ENCODE results near the gene CNOT10. TPM values are rescaled to one million over a fixed set of nuclear protein-coding genes. Genes with fewer than 3 reads are reported as not detected.
"Not testable (repeated sequence)": the region's sequence is repeated elsewhere in the genome, so short reads cannot be mapped to it uniquely, and the experiment has no call there.

CNOT10 gene
- total RNA-seq, 1 donor from 2014 or later, result 30.3 TPM

- Histone ChIP-seq H3K27ac (ENCODE audit: low read depth, low read length) (no peak overlapping the region), H3K9ac (ENCODE audit: low read depth in 1 of 3, low read length in 3 of 3) (no peak overlapping the region), H3K27me3 (ENCODE audit: control insufficient read depth in 3 of 3, insufficient read depth in 3 of 3, low read length in 3 of 3) (peaks cover 0 to 1% (median 0%) of the 10 kb centered on the region in 3 donors), H3K36me3 (ENCODE audit: control insufficient read depth in 3 of 3, insufficient read depth in 3 of 3, low read length in 3 of 3) (no peaks in the 10 kb centered on the region), H3K4me3 (ENCODE audit: low read length in 3 of 3) (no peak overlapping the region), H3K9me3 (ENCODE audit: control insufficient read depth in 3 of 3, low read length in 3 of 3) (no peaks in the 10 kb centered on the region), H3K4me1 (ENCODE audit: control insufficient read depth in 3 of 3, insufficient read depth in 3 of 3, low read length in 3 of 3) (no peaks in the 10 kb centered on the region)
These were observed 22.3 kb upstream of the CNOT10 start for GRCh38 chr3:32662647-32663046.

GRCh38 chr3:32664630-32665075 lies 20.3 kb upstream of the CNOT10 start:
- not testable (repeated sequence) for H3K27ac ChIP-seq (ENCODE audit: low read depth, low read length); H3K4me3 ChIP-seq (ENCODE audit: low read length in 3 of 3); H3K9ac ChIP-seq (ENCODE audit: low read depth in 1 of 3, low read length in 3 of 3); H3K9me3 ChIP-seq (ENCODE audit: control insufficient read depth in 3 of 3, low read length in 3 of 3); H3K36me3 ChIP-seq (ENCODE audit: control insufficient read depth in 3 of 3, insufficient read depth in 3 of 3, low read length in 3 of 3); H3K4me1 ChIP-seq (ENCODE audit: control insufficient read depth in 3 of 3, insufficient read depth in 3 of 3, low read length in 3 of 3); H3K27me3 ChIP-seq (ENCODE audit: control insufficient read depth in 3 of 3, insufficient read depth in 3 of 3, low read length in 3 of 3)

- Histone ChIP-seq H3K4me1 (ENCODE audit: control insufficient read depth in 3 of 3, insufficient read depth in 3 of 3, low read length in 3 of 3) (no peaks in the 10 kb centered on the region), H3K9ac (ENCODE audit: low read depth in 1 of 3, low read length in 3 of 3) (no peak overlapping the region), H3K27me3 (ENCODE audit: control insufficient read depth in 3 of 3, insufficient read depth in 3 of 3, low read length in 3 of 3) (no peaks in the 10 kb centered on the region), H3K27ac (ENCODE audit: low read depth, low read length) (no peak overlapping the region), H3K4me3 (ENCODE audit: low read length in 3 of 3) (no peak overlapping the region), H3K9me3 (ENCODE audit: control insufficient read depth in 3 of 3, low read length in 3 of 3) (no peaks in the 10 kb centered on the region), H3K36me3 (ENCODE audit: control insufficient read depth in 3 of 3, insufficient read depth in 3 of 3, low read length in 3 of 3) (no peaks in the 10 kb centered on the region)
These were observed 17.9 kb upstream of the CNOT10 start for GRCh38 chr3:32667072-32667582.

GRCh38 chr3:32669226-32669625 lies 15.8 kb upstream of the CNOT10 start:
- not testable (repeated sequence) for H3K4me3 ChIP-seq (ENCODE audit: low read length in 3 of 3); H3K9ac ChIP-seq (ENCODE audit: low read depth in 1 of 3, low read length in 3 of 3)

GRCh38 chr3:32673730-32674129 lies 11.3 kb upstream of the CNOT10 start:
- H3K9me3 ChIP-seq (ENCODE audit: control insufficient read depth in 3 of 3, low read length in 3 of 3); H3K4me3 ChIP-seq (ENCODE audit: low read length in 3 of 3); H3K27ac ChIP-seq (ENCODE audit: low read depth, low read length); H3K9ac ChIP-seq (ENCODE audit: low read depth in 1 of 3, low read length in 3 of 3); H3K27me3 ChIP-seq (ENCODE audit: control insufficient read depth in 3 of 3, insufficient read depth in 3 of 3, low read length in 3 of 3); H3K36me3 ChIP-seq (ENCODE audit: control insufficient read depth in 3 of 3, insufficient read depth in 3 of 3, low read length in 3 of 3); H3K4me1 ChIP-seq (ENCODE audit: control insufficient read depth in 3 of 3, insufficient read depth in 3 of 3, low read length in 3 of 3): not testable (repeated sequence)

More at GRCh38 chr3:32669226-32669625, 15.8 kb upstream of the CNOT10 start:
- not testable (repeated sequence) for H3K36me3 ChIP-seq (ENCODE audit: control insufficient read depth in 3 of 3, insufficient read depth in 3 of 3, low read length in 3 of 3); H3K9me3 ChIP-seq (ENCODE audit: control insufficient read depth in 3 of 3, low read length in 3 of 3); H3K4me1 ChIP-seq (ENCODE audit: control insufficient read depth in 3 of 3, insufficient read depth in 3 of 3, low read length in 3 of 3); H3K27ac ChIP-seq (ENCODE audit: low read depth, low read length); H3K27me3 ChIP-seq (ENCODE audit: control insufficient read depth in 3 of 3, insufficient read depth in 3 of 3, low read length in 3 of 3)

- H3K27ac ChIP-seq (ENCODE audit: low read depth, low read length), result no peak overlapping the region
- H3K4me3 ChIP-seq (ENCODE audit: low read length in 3 of 3), result no peak overlapping the region
- no peaks in the 10 kb centered on the region for H3K4me1 ChIP-seq (ENCODE audit: control insufficient read depth in 3 of 3, insufficient read depth in 3 of 3, low read length in 3 of 3)
- no peak overlapping the region for H3K9ac ChIP-seq (ENCODE audit: low read depth in 1 of 3, low read length in 3 of 3)
- H3K27me3 ChIP-seq (ENCODE audit: control insufficient read depth in 3 of 3, insufficient read depth in 3 of 3, low read length in 3 of 3), result no peaks in the 10 kb centered on the region
- H3K36me3 ChIP-seq (ENCODE audit: control insufficient read depth in 3 of 3, insufficient read depth in 3 of 3, low read length in 3 of 3), result no peaks in the 10 kb centered on the region
- H3K9me3 ChIP-seq (ENCODE audit: control insufficient read depth in 3 of 3, low read length in 3 of 3), result no peaks in the 10 kb centered on the region
These were observed 9.8 kb upstream of the CNOT10 start for GRCh38 chr3:32675164-32675563.

GRCh38 chr3:32675650-32676049 lies 9.3 kb upstream of the CNOT10 start:
- Histone ChIP-seq H3K9ac (ENCODE audit: low read depth in 1 of 3, low read length in 3 of 3) (no peak overlapping the region), H3K9me3 (ENCODE audit: control insufficient read depth in 3 of 3, low read length in 3 of 3) (no peaks in the 10 kb centered on the region), H3K27ac (ENCODE audit: low read depth, low read length) (no peak overlapping the region)

GRCh38 chr3:32681811-32682210 lies 3.2 kb upstream of the CNOT10 start:
- H3K4me3 ChIP-seq (ENCODE audit: low read length in 3 of 3), result no peak overlapping the region
- H3K9ac ChIP-seq (ENCODE audit: low read depth in 1 of 3, low read length in 3 of 3), result no peak overlapping the region
- no peaks in the 10 kb centered on the region for H3K27me3 ChIP-seq (ENCODE audit: control insufficient read depth in 3 of 3, insufficient read depth in 3 of 3, low read length in 3 of 3)
- H3K9me3 ChIP-seq (ENCODE audit: control insufficient read depth in 3 of 3, low read length in 3 of 3), result no peaks in the 10 kb centered on the region
- H3K4me1 ChIP-seq (ENCODE audit: control insufficient read depth in 3 of 3, insufficient read depth in 3 of 3, low read length in 3 of 3), result peaks cover 12 to 19% (median 13%) of the 10 kb centered on the region in 3 donors
- H3K27ac ChIP-seq (ENCODE audit: low read depth, low read length), result no peak overlapping the region
- no peaks in the 10 kb centered on the region for H3K36me3 ChIP-seq (ENCODE audit: control insufficient read depth in 3 of 3, insufficient read depth in 3 of 3, low read length in 3 of 3)

More at GRCh38 chr3:32675650-32676049, 9.3 kb upstream of the CNOT10 start:
- Histone ChIP-seq H3K4me1 (ENCODE audit: control insufficient read depth in 3 of 3, insufficient read depth in 3 of 3, low read length in 3 of 3) (no peaks in the 10 kb centered on the region), H3K36me3 (ENCODE audit: control insufficient read depth in 3 of 3, insufficient read depth in 3 of 3, low read length in 3 of 3) (no peaks in the 10 kb centered on the region), H3K27me3 (ENCODE audit: control insufficient read depth in 3 of 3, insufficient read depth in 3 of 3, low read length in 3 of 3) (no peaks in the 10 kb centered on the region), H3K4me3 (ENCODE audit: low read length in 3 of 3) (no peak overlapping the region)

GRCh38 chr3:32684029-32684799 lies 774 bp upstream of the CNOT10 start:
- Histone ChIP-seq H3K4me3 (ENCODE audit: low read length in 3 of 3) (peak overlapping the region; percentile 87 to 93 (median 88)), H3K9ac (ENCODE audit: low read depth in 1 of 3, low read length in 3 of 3) (peak overlapping the region; percentile 73 to 80 (median 77)), H3K27me3 (ENCODE audit: control insufficient read depth in 3 of 3, insufficient read depth in 3 of 3, low read length in 3 of 3) (no peaks in the 10 kb centered on the region), H3K9me3 (ENCODE audit: control insufficient read depth in 3 of 3, low read length in 3 of 3) (no peaks in the 10 kb centered on the region), H3K27ac (ENCODE audit: low read depth, low read length) (peak overlapping the region; percentile 57), H3K36me3 (ENCODE audit: control insufficient read depth in 3 of 3, insufficient read depth in 3 of 3, low read length in 3 of 3) (no peaks in the 10 kb centered on the region), H3K4me1 (ENCODE audit: control insufficient read depth in 3 of 3, insufficient read depth in 3 of 3, low read length in 3 of 3) (peaks cover 12 to 21% (median 14%) of the 10 kb centered on the region in 3 donors)

GRCh38 chr3:32685543-32686185 lies 676 bp downstream of the CNOT10 start:
- Histone ChIP-seq H3K4me1 (ENCODE audit: control insufficient read depth in 3 of 3, insufficient read depth in 3 of 3, low read length in 3 of 3) (peaks cover 12 to 21% (median 14%) of the 10 kb centered on the region in 3 donors), H3K9ac (ENCODE audit: low read depth in 1 of 3, low read length in 3 of 3) (peak overlapping the region; percentile 54 to 80 (median 77)), H3K4me3 (ENCODE audit: low read length in 3 of 3) (peak overlapping the region; percentile 87 to 93 (median 88)), H3K27ac (ENCODE audit: low read depth, low read length) (peak overlapping the region; percentile 57), H3K27me3 (ENCODE audit: control insufficient read depth in 3 of 3, insufficient read depth in 3 of 3, low read length in 3 of 3) (no peaks in the 10 kb centered on the region), H3K9me3 (ENCODE audit: control insufficient read depth in 3 of 3, low read length in 3 of 3) (no peaks in the 10 kb centered on the region), H3K36me3 (ENCODE audit: control insufficient read depth in 3 of 3, insufficient read depth in 3 of 3, low read length in 3 of 3) (no peaks in the 10 kb centered on the region)

All from skeletal muscle tissue (tissue), 4 donors.